ENCODE results near the gene PLIN3.
"Not testable (repeated sequence)": the region's sequence is repeated elsewhere in the genome, so short reads cannot be mapped to it uniquely, and the experiment has no call there.

DNA sequence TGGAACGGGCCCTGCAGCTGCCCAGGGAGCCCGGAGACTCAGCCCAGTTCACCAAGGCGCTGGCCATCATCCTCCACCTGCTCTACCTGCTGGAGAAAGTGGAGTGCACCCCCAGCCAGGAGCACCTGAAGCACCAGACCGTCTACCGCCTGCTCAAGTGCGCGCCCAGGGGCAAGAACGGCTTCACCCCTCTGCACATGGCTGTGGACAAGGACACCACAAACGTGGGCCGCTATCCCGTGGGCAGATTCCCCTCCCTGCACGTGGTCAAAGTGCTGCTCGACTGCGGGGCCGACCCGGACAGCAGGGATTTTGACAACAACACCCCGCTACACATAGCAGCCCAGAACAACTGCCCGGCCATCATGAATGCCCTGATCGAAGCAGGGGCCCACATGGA is 74.2 kb downstream of the PLIN3 start:
- TF ChIP-seq, protein P1, sequence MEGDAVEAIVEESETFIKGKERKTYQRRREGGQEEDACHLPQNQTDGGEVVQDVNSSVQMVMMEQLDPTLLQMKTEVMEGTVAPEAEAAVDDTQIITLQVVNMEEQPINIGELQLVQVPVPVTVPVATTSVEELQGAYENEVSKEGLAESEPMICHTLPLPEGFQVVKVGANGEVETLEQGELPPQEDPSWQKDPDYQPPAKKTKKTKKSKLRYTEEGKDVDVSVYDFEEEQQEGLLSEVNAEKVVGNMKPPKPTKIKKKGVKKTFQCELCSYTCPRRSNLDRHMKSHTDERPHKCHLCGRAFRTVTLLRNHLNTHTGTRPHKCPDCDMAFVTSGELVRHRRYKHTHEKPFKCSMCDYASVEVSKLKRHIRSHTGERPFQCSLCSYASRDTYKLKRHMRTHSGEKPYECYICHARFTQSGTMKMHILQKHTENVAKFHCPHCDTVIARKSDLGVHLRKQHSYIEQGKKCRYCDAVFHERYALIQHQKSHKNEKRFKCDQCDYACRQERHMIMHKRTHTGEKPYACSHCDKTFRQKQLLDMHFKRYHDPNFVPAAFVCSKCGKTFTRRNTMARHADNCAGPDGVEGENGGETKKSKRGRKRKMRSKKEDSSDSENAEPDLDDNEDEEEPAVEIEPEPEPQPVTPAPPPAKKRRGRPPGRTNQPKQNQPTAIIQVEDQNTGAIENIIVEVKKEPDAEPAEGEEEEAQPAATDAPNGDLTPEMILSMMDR (conservative IDR thresholded peaks at IDR 0.05 in 1 of 2, IDR thresholded peaks at IDR 0.05 in 1 of 2; ENCODE audit: extremely low read depth in 1 of 2, insufficient read depth in 1 of 2, low read depth in 1 of 2, low read length in 2 of 2) = not testable (repeated sequence)
- not testable (repeated sequence) for TF ChIP-seq EZH2 (IDR thresholded peaks at IDR 0.05; ENCODE audit: borderline replicate concordance, low read length)

Measured in mammary epithelial cell (primary cell).